Measurements from ENCODE around the gene TCHHL1. TPM values are rescaled to one million over a fixed set of nuclear protein-coding genes. Genes with fewer than 3 reads are reported as not detected.

TCHHL1 gene
- total RNA-seq, 1 donor from 2014 or later: not detected

Small RNA genes within 50 kb of the gene (small RNA-seq; reads per million reads assigned to genes)
- gene SPTLC1P4 (ENCODE audit: low replicate concordance): not detected

Other genes starting within 250 kb of the TCHHL1 start
- gene C2CD4D, start 249.2 kb downstream of the TCHHL1 start, total RNA-seq: not detected
- not detected for gene THEM5, start 235.4 kb downstream of the TCHHL1 start, total RNA-seq
- 4.2 TPM for gene THEM4, start 179.6 kb downstream of the TCHHL1 start, total RNA-seq
- 3.9 TPM for gene S100A10, start 95.2 kb downstream of the TCHHL1 start, total RNA-seq
- gene S100A11, start 52.1 kb downstream of the TCHHL1 start, total RNA-seq: 1.2 TPM
- 0.25 TPM for gene TCHH, start 26.4 kb upstream of the TCHHL1 start, total RNA-seq
- not detected for gene RPTN, start 70.2 kb upstream of the TCHHL1 start, total RNA-seq
- not detected for gene HRNR, start 135.1 kb upstream of the TCHHL1 start, total RNA-seq
- gene FLG, start 236.2 kb upstream of the TCHHL1 start, total RNA-seq: under 0.01 TPM